ENCODE results near the gene BBS7. TPM values are rescaled to one million over a fixed set of nuclear protein-coding genes. Genes with fewer than 3 reads are reported as not detected.

Gene BBS7
- total and polyA plus RNA-seq, 9 of the 15 experiments (the other 6 are each of a cell fraction or from before 2014, with no cell fraction given): 13.4 to 25.8 (median 16.4) TPM

DNA sequence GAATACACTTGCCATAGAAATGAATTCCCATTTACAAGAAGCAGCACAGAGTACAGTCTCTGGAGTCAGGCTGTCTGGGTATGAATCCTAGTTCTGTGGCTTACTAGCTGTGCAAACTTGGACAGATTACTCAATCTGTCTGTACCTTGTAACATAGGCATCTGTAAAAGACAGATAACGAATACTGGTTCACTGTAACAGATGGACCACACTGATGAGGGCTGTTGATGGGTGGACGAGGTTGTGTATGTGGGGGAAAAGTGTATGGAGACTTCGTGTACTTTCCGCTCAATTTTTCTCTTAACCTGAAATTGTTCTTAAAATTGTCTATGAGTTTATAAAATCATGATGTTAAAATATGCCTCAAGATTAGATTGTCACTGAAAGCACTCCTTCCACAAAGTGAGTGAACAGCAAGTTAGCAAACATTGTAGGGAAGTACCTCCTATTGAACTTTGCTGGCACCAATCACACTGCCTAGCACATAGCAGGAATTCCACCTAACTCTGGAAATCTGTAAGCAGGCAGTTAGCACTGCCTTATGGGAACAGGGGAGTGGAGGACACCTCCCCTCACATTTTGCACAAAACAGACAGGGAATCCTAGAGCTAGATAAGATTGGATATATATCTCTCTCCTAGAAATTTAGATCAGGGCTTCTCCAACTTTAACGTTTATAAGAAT lies 75.6 kb downstream of the BBS7 start (continued):
- TF ChIP-seq, protein P1, sequence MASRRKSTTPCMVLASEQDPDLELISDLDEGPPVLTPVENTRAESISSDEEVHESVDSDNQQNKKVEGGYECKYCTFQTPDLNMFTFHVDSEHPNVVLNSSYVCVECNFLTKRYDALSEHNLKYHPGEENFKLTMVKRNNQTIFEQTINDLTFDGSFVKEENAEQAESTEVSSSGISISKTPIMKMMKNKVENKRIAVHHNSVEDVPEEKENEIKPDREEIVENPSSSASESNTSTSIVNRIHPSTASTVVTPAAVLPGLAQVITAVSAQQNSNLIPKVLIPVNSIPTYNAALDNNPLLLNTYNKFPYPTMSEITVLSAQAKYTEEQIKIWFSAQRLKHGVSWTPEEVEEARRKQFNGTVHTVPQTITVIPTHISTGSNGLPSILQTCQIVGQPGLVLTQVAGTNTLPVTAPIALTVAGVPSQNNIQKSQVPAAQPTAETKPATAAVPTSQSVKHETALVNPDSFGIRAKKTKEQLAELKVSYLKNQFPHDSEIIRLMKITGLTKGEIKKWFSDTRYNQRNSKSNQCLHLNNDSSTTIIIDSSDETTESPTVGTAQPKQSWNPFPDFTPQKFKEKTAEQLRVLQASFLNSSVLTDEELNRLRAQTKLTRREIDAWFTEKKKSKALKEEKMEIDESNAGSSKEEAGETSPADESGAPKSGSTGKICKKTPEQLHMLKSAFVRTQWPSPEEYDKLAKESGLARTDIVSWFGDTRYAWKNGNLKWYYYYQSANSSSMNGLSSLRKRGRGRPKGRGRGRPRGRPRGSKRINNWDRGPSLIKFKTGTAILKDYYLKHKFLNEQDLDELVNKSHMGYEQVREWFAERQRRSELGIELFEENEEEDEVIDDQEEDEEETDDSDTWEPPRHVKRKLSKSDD (conservative IDR thresholded peaks at IDR 0.05; ENCODE audit: low read length): no peak
- TF ChIP-seq NR3C1 (CRISPR knock-in tag; IDR thresholded peaks at IDR 0.05): no peak
- TF ChIP-seq CBX5 (IDR thresholded peaks at IDR 0.05; ENCODE audit: borderline replicate concordance, low read depth): no peak
- no peak for TF ChIP-seq TAF15 (IDR thresholded peaks at IDR 0.05; ENCODE audit: low read depth, low read length)
- no peak for TF ChIP-seq SNRNP70 (optimal IDR thresholded peaks at IDR 0.05; ENCODE audit: low read depth, low read length)
- TF ChIP-seq, protein P2, sequence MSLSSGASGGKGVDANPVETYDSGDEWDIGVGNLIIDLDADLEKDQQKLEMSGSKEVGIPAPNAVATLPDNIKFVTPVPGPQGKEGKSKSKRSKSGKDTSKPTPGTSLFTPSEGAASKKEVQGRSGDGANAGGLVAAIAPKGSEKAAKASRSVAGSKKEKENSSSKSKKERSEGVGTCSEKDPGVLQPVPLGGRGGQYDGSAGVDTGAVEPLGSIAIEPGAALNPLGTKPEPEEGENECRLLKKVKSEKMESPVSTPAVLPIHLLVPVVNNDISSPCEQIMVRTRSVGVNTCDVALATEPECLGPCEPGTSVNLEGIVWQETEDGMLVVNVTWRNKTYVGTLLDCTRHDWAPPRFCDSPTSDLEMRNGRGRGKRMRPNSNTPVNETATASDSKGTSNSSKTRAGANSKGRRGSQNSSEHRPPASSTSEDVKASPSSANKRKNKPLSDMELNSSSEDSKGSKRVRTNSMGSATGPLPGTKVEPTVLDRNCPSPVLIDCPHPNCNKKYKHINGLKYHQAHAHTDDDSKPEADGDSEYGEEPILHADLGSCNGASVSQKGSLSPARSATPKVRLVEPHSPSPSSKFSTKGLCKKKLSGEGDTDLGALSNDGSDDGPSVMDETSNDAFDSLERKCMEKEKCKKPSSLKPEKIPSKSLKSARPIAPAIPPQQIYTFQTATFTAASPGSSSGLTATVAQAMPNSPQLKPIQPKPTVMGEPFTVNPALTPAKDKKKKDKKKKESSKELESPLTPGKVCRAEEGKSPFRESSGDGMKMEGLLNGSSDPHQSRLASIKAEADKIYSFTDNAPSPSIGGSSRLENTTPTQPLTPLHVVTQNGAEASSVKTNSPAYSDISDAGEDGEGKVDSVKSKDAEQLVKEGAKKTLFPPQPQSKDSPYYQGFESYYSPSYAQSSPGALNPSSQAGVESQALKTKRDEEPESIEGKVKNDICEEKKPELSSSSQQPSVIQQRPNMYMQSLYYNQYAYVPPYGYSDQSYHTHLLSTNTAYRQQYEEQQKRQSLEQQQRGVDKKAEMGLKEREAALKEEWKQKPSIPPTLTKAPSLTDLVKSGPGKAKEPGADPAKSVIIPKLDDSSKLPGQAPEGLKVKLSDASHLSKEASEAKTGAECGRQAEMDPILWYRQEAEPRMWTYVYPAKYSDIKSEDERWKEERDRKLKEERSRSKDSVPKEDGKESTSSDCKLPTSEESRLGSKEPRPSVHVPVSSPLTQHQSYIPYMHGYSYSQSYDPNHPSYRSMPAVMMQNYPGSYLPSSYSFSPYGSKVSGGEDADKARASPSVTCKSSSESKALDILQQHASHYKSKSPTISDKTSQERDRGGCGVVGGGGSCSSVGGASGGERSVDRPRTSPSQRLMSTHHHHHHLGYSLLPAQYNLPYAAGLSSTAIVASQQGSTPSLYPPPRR (CRISPR knock-in tag; IDR thresholded peaks at IDR 0.05; ENCODE audit: borderline replicate concordance): no peak
- TF ChIP-seq SMARCC2 (IDR thresholded peaks at IDR 0.05; ENCODE audit: low read depth): peak; percentile 89
- TF ChIP-seq, protein P3, sequence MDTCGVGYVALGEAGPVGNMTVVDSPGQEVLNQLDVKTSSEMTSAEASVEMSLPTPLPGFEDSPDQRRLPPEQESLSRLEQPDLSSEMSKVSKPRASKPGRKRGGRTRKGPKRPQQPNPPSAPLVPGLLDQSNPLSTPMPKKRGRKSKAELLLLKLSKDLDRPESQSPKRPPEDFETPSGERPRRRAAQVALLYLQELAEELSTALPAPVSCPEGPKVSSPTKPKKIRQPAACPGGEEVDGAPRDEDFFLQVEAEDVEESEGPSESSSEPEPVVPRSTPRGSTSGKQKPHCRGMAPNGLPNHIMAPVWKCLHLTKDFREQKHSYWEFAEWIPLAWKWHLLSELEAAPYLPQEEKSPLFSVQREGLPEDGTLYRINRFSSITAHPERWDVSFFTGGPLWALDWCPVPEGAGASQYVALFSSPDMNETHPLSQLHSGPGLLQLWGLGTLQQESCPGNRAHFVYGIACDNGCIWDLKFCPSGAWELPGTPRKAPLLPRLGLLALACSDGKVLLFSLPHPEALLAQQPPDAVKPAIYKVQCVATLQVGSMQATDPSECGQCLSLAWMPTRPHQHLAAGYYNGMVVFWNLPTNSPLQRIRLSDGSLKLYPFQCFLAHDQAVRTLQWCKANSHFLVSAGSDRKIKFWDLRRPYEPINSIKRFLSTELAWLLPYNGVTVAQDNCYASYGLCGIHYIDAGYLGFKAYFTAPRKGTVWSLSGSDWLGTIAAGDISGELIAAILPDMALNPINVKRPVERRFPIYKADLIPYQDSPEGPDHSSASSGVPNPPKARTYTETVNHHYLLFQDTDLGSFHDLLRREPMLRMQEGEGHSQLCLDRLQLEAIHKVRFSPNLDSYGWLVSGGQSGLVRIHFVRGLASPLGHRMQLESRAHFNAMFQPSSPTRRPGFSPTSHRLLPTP (IDR thresholded peaks at IDR 0.05; ENCODE audit: borderline replicate concordance, extremely low read depth, insufficient read length): no peak
- TF ChIP-seq, protein P4, sequence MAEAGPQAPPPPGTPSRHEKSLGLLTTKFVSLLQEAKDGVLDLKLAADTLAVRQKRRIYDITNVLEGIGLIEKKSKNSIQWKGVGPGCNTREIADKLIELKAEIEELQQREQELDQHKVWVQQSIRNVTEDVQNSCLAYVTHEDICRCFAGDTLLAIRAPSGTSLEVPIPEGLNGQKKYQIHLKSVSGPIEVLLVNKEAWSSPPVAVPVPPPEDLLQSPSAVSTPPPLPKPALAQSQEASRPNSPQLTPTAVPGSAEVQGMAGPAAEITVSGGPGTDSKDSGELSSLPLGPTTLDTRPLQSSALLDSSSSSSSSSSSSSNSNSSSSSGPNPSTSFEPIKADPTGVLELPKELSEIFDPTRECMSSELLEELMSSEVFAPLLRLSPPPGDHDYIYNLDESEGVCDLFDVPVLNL (CRISPR knock-in tag; IDR thresholded peaks at IDR 0.05; ENCODE audit: low read depth): no peak
- no peak for TF ChIP-seq SIN3B (IDR thresholded peaks at IDR 0.05; ENCODE audit: low read depth)
- no peak for TF ChIP-seq CSDE1 (IDR thresholded peaks at IDR 0.05)
- TF ChIP-seq, protein P5, sequence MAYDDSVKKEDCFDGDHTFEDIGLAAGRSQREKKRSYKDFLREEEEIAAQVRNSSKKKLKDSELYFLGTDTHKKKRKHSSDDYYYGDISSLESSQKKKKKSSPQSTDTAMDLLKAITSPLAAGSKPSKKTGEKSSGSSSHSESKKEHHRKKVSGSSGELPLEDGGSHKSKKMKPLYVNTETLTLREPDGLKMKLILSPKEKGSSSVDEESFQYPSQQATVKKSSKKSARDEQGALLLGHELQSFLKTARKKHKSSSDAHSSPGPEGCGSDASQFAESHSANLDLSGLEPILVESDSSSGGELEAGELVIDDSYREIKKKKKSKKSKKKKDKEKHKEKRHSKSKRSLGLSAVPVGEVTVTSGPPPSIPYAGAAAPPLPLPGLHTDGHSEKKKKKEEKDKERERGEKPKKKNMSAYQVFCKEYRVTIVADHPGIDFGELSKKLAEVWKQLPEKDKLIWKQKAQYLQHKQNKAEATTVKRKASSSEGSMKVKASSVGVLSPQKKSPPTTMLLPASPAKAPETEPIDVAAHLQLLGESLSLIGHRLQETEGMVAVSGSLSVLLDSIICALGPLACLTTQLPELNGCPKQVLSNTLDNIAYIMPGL (CRISPR knock-in tag; IDR thresholded peaks at IDR 0.05): no peak
- no peak for TF ChIP-seq MIER1 (IDR thresholded peaks at IDR 0.05; ENCODE audit: low read depth)
- no peak for TF ChIP-seq TGIF2 (CRISPR knock-in tag; IDR thresholded peaks at IDR 0.05)
